ENCODE data around the gene OMD. TPM values are rescaled to one million over a fixed set of nuclear protein-coding genes. Genes with fewer than 3 reads are reported as not detected.

The OMD gene
- total and polyA plus RNA-seq, 2 donors from 2014 or later: 0.52 to 3.2 TPM

- intact Hi-C loops (cut with DNase I): no loop called here
- no peak overlapping the region for H3K27ac ChIP-seq (ENCODE audit: low read depth in 2 of 2, low read length in 2 of 2)
- no peak overlapping the region for H3K4me3 ChIP-seq (ENCODE audit: low read length in 3 of 3)
- FAIRE-seq (no peak), DNase-seq (no peak)
- no peaks in the 10 kb centered on the region for H3K4me1 ChIP-seq (ENCODE audit: control insufficient read depth in 2 of 3, insufficient read depth in 2 of 3, low read depth in 1 of 3, low read length in 3 of 3)
- no peaks in the 10 kb centered on the region for H3K9me3 ChIP-seq (ENCODE audit: control insufficient read depth in 2 of 3, insufficient read depth in 1 of 3, low read length in 3 of 3)
- H3K36me3 ChIP-seq (ENCODE audit: control insufficient read depth in 2 of 3, insufficient read depth in 3 of 3, low read length in 3 of 3): no peaks in the 10 kb centered on the region
- H3K9ac ChIP-seq (ENCODE audit: low read length in 3 of 3): no peak overlapping the region
- no peak for TF ChIP-seq CTCF (IDR thresholded peaks at IDR 0.05; ENCODE audit: borderline replicate concordance, extremely low read depth, insufficient read depth)
- H3K27me3 ChIP-seq (ENCODE audit: control insufficient read depth, insufficient read depth, low read length): no peaks in the 10 kb centered on the region
Observed at GRCh38 chr9:92439921-92440750, 15.9 kb upstream of the OMD start.

GRCh38 chr9:92438900-92439526 lies 14.7 kb upstream of the OMD start:
- Histone ChIP-seq H3K4me3 (ENCODE audit: low read length in 3 of 3) (no peak overlapping the region), H3K9ac (ENCODE audit: low read length in 3 of 3) (no peak overlapping the region), H3K27ac (ENCODE audit: low read depth in 2 of 2, low read length in 2 of 2) (no peak overlapping the region), H3K36me3 (ENCODE audit: control insufficient read depth in 2 of 3, insufficient read depth in 3 of 3, low read length in 3 of 3) (no peaks in the 10 kb centered on the region), H3K27me3 (ENCODE audit: control insufficient read depth, insufficient read depth, low read length) (no peaks in the 10 kb centered on the region), H3K4me1 (ENCODE audit: control insufficient read depth in 2 of 3, insufficient read depth in 2 of 3, low read depth in 1 of 3, low read length in 3 of 3) (no peaks in the 10 kb centered on the region), H3K9me3 (ENCODE audit: control insufficient read depth in 2 of 3, insufficient read depth in 1 of 3, low read length in 3 of 3) (no peaks in the 10 kb centered on the region)
- FAIRE-seq: peak; percentile 85
- TF ChIP-seq CTCF (IDR thresholded peaks at IDR 0.05; ENCODE audit: borderline replicate concordance, extremely low read depth, insufficient read depth): no peak
- peak in 1 of 5 donors; percentile 35 for DNase-seq
- intact Hi-C loops (cut with DNase I): no loop called here

- intact Hi-C loops (cut with DNase I): no loop called here
- Histone ChIP-seq H3K4me3 (ENCODE audit: low read length in 3 of 3) (no peak overlapping the region), H3K27ac (ENCODE audit: low read depth in 2 of 2, low read length in 2 of 2) (no peak overlapping the region), H3K36me3 (ENCODE audit: control insufficient read depth in 2 of 3, insufficient read depth in 3 of 3, low read length in 3 of 3) (no peaks in the 10 kb centered on the region), H3K9me3 (ENCODE audit: control insufficient read depth in 2 of 3, insufficient read depth in 1 of 3, low read length in 3 of 3) (no peaks in the 10 kb centered on the region), H3K4me1 (ENCODE audit: control insufficient read depth in 2 of 3, insufficient read depth in 2 of 3, low read depth in 1 of 3, low read length in 3 of 3) (no peaks in the 10 kb centered on the region), H3K9ac (ENCODE audit: low read length in 3 of 3) (no peak overlapping the region), H3K27me3 (ENCODE audit: control insufficient read depth, insufficient read depth, low read length) (no peaks in the 10 kb centered on the region)
- FAIRE-seq (no peak), DNase-seq (no peak)
- TF ChIP-seq CTCF (IDR thresholded peaks at IDR 0.05; ENCODE audit: borderline replicate concordance, extremely low read depth, insufficient read depth): no peak
Observed at GRCh38 chr9:92435263-92435662, 11.0 kb upstream of the OMD start.

Measured in kidney (tissue), 14 donors.